CD4-positive, alpha-beta T cell treated with Interleukin-15 for 4 hours (primary cell): ENCODE results near the gene PRKCQ.
"Not testable (repeated sequence)": the region's sequence is repeated elsewhere in the genome, so short reads cannot be mapped to it uniquely, and the experiment has no call there.

ENCODE experiments used
- DNase-seq: peaks from one replicate; pipeline ENCODE4 v3.0.0-alpha.2; 2020; ENCODE audit warnings: low spot score

The PRKCQ gene

DNA sequence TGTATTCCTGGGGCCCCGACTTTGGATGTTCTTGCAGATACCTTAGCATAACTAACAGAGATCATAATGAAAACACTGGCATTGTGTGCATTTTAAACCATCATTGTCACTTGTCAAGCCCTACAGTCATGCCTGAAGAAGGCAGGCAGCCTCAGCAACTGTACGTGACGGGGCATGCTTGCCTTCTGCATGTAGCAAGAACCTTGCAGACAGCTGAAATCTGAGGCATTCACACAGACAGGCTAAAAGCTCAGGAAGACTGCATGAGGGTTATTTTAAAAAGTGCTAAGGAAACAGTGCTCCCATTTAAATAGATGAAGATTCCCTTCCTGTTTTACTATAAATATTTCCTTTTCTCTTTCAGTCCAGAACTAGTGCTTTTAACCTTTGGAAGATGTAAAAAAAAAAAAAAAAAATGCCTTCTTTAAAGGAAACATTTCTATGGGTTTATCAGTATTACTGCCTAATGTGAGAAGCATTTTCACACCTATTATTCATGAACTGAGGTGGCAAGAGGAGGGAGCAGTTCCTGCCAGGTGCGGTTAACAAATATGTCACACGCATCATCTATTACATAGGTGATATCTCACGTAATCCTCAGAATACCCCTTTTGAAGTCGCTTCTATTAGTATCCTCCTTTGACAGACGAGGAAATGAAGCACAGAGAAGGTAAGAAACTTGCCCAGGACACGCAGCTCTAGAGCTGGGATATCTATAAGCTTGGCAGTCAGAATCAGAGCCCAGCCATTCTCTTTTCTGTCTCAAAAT, 88.1 kb downstream of the PRKCQ start:
- peak; percentile 77 for DNase-seq

DNA sequence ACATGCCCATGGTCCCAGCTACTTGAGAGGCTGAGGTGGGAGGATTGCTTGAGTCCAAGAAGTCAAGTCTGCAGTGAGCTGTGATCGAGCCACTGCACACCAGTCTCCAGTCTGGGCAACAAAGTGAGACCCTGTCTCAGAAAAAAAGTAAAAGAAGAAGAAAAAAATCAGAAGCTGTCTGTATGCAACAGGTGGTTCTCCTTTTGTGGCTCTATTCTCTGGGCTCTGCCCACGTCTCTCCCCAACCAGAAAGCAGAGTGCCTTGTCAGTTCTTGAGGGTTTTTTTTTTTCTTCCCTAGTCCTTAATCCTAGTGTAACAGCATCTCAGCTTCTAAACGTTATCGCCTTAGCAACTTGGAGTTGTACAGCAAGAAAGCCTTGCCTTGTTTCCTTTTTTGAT, 89.5 kb downstream of the PRKCQ start:
- DNase-seq, result no peak

DNA sequence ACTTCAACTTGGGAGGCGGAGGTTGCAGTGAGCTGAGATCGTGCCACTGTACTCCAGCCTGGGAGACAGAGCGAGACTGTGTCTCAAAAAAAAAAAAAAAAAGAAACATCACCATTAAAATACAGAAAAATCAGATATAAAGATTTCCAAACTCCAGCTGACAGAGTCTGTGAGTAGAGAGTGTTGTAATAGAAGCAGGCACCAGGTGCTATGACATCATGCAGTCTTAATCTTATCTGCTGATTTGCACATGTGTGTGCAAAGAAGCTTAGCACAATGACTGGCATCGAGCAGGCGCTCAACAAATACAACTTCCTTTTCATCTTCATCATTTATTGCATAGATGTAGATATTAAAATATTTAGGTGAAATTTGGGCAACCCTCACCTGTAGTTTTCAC, 92.2 kb downstream of the PRKCQ start:
- DNase-seq, result no peak

DNA sequence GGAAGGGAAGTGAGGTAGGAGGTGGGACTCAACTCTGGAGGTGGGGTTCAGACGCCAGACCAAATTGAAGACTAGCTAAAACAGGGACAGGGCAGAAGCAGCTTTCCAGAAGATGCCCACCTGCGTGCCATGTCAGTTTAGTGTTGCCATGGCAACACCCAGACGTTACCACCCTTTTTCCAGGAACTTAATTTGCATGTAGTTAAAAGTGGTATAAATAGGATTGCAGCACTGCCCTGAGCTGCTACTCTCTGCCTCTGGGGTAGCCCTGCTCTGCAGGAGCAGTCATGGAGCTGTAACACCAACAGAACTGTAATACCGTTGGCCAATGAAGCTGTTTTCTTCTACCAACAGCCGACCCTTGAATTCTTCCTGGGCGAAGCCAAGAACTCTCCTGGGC, 93.8 kb downstream of the PRKCQ start:
- no peak for DNase-seq

GRCh38 chr10:6482737-6483357, 97.2 kb downstream of the PRKCQ start:
- peak; percentile 19 for DNase-seq

GRCh38 chr10:6478722-6479121, 101.4 kb downstream of the PRKCQ start:
- DNase-seq, result no peak

DNA sequence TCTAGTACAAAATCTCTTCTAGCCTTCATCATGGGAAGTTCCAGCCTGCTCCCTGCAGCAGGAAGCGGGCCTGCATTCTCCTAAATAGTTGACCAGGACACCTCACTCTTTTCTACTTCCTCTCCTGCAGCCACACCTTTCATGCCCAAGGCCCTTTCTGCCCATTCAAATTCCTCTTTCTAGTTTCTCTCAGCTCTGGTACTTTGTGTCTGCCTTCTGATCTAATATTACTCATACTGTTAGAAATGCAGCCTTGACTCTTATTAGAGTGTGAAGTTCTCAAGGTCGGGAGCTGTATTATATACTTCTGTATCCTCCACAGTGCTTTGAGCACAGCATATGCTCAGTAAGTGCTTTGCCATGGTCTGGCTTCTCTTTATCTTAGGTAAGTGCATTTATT, 103.1 kb downstream of the PRKCQ start:
- DNase-seq, result no peak

GRCh38 chr10:6474871-6475270, 105.2 kb downstream of the PRKCQ start:
- DNase-seq, result no peak

DNA sequence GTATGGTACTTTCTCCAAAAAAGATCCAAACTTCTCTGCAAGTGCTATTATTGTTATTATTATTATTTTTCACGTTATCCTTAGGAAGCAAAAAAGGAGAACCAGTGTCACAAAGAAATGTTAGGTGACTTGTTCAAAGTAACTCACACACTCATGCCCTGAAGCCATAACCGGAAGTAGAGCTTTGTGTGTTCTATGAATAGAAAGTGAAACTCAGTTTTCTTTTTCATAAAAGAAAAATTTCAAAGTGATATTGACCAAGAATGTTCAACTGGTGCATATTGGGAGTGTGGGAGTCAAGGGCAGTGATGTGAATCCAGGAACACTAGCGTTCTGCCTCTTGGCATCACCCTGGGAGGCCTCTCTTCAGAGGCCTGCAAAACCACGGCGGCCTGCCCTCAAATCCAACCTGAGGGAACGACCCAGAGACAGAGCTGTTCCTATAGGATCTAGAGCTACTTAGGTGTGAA, 106.1 kb downstream of the PRKCQ start:
- peak; percentile 68 for DNase-seq

DNA sequence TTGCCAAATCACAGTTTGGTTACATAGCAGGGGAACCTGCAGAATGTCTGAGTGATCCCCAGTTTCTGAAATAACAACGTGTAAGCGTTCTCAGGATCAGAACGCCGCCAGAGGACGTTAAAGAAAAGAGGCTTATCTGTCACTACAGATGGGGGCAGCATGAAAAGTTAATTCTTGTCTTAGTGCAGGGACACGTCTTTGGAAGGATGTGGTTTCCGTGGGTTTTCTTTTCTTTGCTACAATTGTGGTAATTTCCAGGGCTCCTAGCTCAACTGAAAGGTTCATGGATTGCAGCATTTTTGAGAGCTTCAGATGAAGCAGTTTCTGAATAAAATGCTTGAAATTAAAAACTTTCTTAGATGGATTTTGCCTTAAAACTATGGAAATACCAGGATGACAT, 106.6 kb downstream of the PRKCQ start:
- DNase-seq, result peak; percentile 75

- not testable (repeated sequence) for DNase-seq
Observed at GRCh38 chr10:6472710-6473005, 107.4 kb downstream of the PRKCQ start.

- DNase-seq, result no peak
Observed at GRCh38 chr10:6470894-6471618, 109.0 kb downstream of the PRKCQ start.

DNA sequence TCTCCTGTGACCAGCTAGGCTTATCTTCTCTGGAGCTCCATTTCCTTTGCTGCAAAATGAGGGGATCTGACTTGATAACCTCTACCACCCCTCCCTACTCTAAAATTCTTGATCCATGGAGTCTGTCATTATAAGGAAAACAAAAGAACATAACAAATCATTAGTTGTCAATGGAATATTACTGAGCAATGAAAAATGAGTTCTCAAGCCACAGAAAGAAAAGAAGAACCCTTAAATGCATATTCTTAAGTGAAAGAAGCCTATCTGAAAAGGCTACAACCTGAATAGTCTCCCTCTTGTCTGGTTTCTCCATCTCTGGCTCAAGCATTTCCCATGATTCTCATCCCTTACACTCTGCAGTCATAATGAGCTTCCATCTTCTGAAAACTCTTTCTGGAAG, 110.4 kb downstream of the PRKCQ start:
- DNase-seq, result no peak

GRCh38 chr10:6465854-6466601, 114.0 kb downstream of the PRKCQ start:
- no peak for DNase-seq

GRCh38 chr10:6465437-6465836, 114.6 kb downstream of the PRKCQ start:
- DNase-seq, result no peak

DNA sequence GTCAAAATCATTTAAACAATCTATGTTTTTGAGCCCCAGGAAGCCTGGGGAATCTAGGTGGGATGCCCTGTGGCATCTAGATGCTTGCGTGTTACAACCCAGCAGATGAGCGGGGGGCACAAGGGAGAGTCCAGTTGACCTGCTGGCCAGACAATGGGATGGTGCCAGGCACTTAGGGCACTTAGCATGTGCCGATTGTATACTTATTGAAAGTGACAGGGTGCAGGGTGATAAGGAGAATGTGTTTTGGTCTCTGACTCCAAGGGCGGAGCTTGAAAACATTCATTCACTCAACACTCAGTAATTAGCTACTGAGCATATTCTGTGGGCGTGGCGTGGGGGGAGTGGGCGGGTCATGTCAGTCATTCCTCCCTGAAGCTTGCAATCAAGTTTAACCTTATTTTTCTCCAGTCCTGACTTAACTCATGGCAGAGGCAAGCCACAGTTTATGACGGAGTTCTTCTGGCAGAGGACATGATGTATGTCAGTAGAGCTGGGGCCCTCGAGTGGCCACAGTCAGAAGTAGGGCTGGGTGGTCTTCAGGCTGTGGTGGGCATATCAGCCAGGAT, 115.1 kb downstream of the PRKCQ start:
- no peak for DNase-seq

DNA sequence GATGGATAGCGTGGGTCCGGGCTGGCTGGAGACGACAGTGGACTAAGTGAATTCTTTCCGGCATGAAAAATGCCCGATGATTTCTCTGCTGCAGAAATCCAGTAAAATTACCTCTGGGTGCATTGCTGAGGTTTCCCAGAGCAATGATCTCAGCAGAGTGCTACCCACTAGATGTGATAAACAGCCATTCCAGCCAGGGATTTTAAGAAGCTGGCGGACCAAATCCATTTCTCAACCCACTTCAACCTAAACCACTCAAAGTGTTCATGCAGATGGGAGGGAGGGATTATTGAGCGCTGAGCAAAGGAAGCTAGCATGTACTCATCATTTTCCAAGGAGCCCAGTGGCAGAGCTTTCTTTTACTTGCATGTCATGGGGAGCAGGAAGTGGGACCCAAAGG, 116.7 kb downstream of the PRKCQ start:
- DNase-seq, result no peak

DNA sequence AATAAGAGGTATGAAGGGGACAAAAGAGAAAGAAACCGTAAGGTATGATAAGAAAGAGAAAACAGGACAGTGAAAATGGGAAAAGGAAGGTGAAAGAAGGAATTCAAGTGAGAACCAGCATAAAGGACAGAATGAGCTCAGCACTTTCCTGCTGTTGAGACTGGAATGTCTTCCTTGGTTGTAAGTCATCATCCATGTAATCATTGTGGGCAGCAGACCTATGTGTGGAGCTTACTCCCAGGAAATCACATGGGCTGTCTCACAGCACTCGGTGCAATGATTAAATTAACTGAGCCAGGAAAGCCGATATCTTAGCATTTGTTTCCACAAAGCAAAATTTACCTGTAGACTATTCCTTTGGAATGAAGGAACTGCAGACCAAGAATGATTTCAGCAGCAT, 118.1 kb downstream of the PRKCQ start:
- DNase-seq, result no peak

- DNase-seq, result no peak
Observed at GRCh38 chr10:6460861-6461409, 119.1 kb downstream of the PRKCQ start.

- no peak for DNase-seq
Observed at GRCh38 chr10:6458814-6459213, 121.3 kb downstream of the PRKCQ start.

- DNase-seq, result no peak
Observed at GRCh38 chr10:6457376-6457775, 122.7 kb downstream of the PRKCQ start.

GRCh38 chr10:6456067-6456466, 124.0 kb downstream of the PRKCQ start:
- no peak for DNase-seq
